ENCODE data around the gene C1orf50.
"Not testable (repeated sequence)": the region's sequence is repeated elsewhere in the genome, so short reads cannot be mapped to it uniquely, and the experiment has no call there.

C1orf50 gene

DNA sequence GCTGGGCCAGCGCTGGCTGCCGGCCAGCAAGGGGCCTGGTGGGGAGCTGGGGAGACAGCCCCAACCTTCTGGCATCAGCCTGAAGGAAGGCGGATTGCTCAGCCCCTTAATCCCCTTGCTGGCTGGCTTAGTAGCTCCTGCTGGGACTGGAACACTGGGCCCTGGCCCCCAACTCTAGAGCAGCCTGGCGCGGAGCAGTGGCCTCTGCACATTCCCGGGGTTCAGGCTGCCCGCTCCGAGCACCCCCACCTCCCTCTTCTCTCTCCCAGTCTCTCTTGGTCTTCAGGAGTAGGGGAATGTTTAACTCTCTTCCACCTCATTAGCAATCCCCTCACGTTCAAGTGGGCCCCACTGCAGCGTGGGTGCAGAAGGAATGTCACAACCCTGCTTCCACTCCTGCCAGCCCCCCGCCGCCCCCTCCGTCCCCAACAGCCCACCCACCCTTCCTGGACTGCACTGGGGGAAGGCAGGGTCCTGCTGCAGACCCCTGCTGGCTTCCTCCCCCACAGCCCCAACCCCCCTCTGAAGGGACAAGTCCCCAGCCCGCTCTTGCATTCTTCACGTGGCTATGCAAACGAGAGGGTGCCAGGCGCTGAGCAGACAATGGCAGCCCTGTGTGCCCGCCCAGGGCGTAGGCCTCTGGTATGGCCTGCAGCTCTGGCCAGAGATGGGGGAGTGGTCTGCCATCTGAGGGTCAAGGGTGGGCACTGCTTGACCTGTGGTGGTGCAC lies 26.0 kb upstream of the C1orf50 start:
- DNase-seq, result no peak

DNA sequence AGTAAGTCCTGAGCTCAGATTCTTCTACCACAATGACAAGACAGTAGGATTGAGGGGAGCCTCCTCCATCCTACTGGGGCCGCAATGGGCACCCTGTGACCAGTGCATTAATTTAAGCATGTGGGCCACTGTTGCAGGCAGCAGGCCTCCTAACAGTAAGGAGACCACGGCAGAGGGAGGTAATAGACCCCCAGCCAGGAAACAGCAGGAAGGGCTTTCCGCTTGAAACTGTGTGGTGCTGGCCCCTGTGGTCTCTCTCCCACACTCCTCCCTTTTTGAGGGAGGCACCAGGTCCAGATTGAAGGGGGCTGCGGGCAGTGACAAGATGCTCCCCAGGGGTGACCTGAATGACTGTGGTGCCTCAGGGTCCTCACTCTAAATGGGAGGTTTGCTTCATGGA lies 25.3 kb upstream of the C1orf50 start:
- no peak for DNase-seq

DNA sequence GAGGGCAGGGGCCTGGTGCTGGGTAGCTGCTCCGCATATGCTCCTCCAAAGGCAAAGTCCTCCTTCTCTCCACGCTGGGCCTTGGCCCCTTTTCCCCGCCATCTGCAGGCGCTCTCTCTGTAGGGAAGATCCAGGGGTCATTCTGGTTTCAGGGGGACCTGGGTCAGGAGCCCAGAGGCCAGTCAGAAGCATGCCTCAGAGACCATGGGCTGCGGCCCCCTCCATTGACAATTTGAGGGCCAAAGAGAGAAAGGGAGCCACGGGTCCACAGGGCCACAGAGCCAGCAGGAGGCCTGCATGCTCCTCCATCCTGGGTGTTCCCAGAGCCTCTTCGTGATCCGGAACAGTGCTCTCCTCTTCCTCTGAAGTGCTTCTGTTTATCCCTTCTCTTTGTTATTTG lies 24.9 kb upstream of the C1orf50 start:
- no peak for DNase-seq

DNA sequence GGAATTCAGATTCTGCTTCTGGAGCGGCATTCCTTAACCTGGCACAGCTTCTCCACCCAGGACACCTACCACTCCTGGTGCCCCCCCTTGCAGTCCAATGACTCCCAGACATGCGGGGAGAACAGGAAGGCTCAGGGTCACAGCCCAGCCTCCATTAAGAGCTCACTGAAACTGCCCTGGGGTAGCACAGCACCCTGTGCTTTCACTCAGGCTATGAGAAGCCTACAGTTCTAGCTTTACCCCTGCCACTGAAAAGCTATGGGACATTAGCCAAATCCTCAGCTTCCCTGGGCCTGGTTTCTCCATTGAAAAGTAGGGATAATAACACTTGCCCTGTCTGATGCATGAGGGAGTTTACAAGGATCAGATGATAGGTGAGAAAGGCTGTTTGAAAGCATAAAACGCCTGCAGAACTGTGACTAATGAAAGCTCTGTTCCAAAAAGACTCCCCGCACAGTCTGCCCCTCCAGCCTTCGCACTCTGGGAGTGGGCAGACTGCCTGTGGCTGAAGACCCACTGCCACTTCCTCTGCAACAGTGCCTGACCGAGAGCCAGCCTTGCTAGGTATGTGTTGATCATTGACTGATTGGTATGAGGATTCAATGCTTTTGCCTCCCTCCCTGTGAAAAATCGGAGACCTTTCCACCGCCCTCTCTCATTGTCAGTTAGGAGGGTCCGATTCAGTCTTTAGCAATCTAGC lies 24.3 kb upstream of the C1orf50 start:
- no peak for DNase-seq

DNA sequence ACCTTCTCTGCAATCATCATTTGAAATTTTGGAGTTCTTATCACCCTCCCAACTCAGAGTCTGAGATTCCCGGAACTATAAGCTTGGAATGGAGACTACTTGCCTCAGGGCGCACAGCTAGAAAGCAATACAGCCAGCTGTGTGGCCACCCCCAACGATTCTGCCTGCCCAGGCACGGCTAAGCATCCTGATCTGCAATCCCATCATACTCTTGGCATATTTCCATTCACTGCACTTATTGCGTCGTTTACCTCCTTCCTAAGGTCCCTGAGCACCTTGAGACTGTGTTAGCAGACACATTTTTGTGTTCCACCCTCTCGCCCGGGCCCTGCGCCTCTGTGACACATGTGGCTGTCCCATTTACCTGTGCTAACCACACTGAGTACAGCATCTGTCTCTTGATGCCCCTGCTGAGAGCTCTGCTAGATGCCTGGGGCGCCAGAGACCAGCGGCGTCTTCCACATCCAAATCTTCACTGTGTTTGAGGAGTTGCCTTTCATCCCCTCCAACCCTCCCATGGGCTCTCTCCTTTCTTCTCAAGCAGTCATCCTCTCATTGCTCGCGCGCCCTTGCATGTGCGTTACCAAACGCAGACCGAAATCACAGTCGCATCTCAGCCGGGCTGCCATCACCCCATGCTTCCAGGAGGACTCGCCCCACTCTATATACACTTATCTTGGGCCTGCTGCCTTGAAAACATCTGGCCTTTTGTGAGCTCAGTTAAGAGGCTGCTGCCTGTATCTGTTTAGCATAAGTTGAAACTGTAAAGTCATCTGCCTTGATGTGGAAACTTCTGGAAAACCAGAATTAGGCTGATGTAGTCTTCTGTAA lies 23.5 kb upstream of the C1orf50 start:
- no peak for DNase-seq

DNA sequence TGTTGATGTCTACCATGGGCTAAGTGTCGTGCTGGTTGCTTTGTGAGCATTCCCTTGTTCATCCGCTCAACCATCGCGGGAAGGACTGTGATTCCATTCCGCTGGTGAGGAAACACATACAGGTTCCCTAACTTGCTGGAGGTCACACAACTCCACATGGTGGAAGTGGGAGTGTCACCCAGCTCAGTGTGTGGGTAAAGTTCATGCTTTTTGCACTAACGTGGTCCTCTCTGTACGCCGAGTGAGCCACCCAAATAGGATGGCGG lies 23.0 kb upstream of the C1orf50 start:
- DNase-seq, result no peak

DNA sequence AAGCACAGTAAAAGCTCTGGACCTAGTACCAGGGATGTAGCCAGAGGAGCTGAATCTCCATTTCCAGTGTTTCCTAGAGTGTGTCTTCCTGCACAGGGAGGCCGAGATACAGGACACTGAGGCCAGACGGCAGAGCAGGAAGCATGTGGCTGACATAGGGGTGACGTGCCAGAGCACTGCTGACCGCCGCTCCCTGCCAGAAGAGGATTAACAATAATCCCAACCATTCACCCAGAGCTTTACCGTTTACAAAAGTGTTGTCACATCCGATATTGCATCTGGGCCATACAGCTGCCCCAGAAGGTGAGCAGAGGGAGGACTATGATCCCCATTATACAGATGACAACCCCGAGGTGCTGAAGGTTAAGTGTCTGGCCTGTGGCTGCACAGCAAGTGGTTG lies 21.2 kb upstream of the C1orf50 start:
- no peak for DNase-seq

DNA sequence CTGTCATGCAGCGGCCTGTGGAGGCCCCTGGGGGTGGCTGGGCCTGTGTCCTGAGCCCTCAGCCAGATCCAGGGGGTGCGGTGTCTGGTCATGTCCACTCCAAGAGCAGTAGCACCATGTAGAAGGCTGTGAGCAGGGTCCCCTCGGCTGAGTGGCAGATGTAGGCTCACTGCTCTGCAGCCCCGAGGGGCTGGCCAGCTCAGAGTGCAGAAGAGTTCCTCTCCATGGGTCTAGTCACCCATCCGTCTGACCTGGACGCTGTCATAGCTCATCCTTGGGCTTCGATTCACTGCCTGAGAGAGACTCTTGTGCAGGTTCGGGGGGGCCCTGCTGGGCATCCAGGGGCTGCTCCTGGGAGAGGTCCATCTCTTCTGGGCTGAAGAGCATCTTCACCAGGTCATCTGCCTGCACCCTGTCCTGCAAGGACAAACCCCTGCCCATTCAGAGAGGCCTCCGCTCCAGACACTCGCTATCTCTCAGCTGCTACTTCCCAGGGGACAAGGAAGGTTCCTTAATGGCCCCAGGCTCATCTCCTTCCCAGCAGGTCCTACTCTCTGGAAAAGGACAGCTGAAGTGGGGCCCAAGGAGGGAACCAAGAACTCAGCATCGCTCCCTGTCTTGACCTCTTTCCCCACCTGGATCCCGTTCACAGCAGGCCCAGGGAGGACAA lies 20.5 kb upstream of the C1orf50 start:
- DNase-seq, result no peak

DNA sequence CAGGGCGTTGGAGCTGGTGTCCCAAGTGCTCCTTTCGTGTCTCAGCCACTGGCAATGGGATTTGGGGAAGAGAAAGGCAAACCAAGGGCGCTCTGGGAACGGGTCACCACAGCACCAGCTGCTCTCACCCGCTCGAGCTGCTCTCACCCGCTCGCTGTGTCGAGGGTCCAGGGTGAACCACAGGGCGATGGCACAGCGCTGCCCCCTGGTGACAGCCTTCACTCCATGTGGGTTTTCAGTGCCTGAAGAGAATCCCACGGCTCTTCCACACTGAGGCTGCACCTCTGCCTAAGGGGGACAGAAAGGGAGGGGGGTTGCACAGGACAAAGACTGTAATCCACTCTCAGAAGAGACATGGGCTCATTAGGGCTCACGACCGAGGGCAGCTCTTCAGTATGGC lies 19.9 kb upstream of the C1orf50 start:
- no peak for DNase-seq

DNA sequence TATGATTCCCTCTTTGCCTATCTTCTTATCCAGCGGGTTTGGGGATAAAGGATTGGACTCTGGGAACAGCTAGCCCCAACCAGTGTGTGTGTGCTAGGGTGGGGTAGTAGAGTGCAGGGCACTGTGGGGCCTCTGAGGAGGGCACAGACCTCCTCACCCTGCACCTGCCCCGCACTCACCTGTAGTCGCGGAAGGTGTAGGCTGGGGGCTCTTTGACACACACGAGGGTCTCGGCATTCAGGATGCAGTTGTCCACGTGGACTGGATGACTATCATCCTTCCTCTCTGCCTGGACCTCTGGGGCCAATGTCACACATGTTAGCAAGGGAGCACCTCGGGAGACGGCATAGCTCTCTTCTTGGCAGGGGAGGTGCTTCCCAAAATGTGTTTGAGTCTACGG lies 19.0 kb upstream of the C1orf50 start:
- no peak for DNase-seq

DNA sequence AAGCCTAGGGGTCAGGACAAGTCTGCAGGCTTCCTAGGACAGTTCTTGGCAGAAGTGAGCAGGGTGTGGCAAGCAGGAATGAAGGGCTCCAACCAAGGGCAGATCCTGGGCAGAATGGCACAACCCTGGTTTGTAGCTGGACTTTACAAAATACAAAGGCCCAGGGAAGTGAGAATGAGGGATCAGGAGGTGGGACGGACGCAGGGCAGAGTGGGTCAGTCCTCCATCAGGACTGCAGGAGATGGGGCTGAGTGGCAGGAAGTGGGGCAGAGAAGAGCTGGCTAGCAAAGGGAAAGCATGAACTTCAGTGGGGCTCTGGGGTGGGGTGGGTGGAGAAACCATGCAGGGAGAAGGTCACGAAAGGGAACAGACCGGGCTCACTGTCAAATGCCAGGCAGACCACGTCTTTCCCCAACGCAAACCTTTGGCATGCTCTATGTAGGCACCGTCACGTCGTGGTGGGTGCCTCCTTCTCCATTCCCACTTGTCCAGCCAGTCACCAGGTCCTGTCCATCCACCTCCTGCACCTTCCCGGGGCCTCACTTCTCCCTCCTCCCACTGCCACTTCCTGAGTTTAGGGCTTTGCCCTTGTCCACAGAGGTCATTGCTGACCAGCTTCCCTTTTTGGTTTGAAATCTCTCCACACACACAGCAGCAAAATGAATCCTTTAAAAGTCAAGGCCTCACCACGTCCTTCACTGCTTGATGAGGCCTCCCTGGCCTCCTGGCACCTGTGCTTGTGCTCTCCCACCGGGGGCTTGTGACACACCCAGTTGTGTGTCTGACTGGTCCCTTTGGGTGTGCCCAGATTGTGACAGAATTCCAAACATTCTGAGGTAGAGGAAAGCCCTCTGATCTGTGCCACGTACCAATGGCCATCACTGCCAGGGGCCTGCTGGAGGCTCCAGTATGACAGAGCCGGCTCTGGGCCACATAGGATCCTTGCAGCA lies 18.3 kb upstream of the C1orf50 start:
- no peak for DNase-seq

DNA sequence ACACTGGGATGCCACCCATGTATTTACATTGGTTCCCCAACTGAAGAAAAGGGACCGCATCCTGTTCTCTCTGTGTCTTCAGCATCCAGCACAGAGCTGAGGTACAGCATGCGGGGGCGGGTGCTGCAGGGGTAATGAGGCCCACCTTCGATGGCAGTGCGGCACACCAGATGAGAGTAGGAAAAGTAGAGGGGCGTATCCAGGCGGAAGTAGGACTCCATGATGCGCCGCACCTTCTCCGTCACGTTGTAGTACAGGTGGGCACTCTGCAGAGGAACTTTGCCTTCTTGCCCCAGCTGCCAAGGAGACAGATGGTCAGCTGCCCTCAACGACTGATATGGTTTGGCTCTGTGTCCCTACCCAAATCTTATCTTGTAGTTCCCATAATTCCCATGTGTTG lies 17.0 kb upstream of the C1orf50 start:
- no peak for DNase-seq

DNA sequence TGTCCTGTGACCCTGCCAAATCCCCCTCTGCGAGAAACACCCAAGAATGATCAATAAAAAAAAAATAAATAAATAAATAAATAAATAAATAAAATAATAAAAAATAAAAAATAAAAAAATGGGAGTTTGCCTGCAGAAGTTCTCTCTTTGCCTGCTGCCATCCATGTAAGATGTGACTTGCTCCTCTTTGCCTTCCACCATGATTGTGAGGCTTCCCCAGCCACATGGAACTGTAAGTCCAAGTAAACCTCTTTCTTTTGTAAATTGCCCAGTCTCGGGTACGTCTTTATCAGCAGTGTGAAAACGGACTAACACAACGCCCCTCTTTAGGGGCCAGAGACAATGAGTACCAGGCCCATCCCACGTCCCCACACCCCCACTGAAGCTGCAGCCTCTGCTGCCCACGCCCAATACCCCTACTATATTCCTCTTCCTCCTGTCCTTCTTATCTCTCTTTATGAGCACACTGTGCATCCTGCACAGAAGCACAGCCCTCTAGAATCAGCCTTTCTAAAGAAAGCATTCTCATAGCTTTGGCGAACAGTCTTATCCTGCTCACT lies 15.5 kb upstream of the C1orf50 start:
- DNase-seq, result not testable (repeated sequence)

DNA sequence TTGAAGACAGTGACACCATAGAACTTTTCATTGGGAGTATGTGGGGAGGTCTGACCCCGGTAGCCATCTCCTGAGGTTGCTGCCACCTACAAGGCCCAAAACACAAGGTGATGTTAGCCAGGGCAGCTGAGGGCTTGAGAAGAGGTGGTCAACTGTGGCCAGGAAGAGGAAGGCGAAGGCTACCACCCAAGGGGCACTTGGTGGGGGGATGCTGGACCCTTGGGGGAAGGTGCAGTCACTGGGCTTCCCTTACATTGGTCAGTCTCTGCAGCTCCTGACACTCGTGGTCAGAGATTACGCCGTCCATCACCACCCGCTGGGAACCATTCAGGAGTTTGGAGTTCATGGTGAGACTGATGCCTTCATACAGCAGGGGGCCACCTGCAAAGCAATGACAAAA lies 14.8 kb upstream of the C1orf50 start:
- no peak for DNase-seq

DNA sequence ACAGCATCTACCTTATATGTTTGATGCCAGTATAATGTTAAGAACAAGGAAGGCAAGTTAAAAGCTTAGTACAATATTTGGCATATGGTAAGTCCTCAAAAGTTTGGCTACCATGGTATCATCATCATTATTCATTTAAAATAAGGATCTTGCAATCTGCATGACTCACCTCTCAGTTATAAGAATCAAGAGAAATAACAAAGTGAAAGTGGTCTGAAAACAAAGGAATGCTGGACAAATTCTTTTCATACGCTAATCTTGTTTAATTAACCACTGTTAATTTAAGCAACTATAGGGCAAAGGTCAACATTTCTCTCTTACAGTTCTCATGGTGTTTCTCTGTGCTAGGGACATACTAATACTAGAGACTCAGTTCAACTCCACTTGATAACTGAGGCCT lies 14.0 kb upstream of the C1orf50 start:
- DNase-seq, result no peak

DNA sequence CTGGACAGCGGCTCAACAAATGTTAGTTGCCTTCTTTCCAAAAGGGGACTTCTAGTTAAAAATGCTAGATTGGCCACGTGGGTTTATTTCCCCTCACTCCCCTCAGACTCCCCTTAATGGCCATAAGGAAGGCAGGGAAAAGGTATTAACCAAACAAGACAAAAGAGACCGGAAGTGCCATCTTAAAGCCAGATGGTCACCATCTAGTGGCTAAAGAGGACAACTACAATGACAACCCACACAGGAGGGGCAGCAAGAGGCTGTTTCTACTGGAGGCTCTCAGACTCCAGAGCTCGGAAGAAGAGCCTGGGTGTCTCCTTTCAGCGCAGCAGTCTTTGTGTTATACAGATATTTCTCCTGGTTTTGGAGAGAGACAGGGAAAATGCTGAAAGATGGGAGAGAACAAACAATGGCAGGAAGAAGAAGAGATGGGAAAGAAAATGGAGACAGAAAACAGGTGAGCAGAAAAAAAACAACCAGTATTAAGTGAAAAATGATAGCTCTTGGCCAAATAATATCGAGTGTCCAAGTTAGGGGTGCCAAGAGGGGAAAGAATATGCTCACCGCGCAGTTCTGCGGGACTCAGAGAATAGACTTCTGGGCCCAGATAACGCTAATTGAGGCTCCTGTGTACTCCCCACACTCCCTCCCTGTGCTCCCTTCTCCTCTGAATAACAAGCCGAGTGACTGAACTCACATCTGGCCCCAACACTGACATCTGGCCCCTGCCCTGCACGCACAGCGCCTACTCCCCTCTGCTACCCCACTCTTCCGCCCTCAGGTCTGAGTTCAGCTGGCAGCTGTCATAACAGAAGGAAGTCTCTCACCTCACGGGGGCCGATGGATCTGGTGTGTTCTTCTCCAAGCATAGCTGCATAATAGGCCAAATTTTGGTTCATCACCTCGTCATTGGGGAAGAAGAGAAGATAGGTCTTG lies 9.8 kb upstream of the C1orf50 start:
- no peak for DNase-seq

DNA sequence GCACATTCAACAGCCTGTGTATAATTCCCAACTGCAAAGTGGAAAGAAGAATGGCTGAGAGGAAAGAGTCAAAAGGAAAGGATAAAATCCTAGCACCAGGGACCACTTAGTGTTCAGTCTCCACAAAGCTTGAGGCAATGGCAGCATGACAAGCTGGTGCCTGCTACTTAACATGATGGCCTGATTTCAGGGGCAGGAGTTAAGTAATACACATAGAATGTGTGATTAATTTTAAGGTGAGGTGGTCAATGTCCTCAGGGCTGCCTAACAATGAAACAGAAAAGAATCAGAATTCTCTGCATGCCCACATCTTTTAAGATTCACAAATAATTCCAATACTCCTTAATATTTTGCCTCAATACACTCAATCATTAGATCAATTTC lies 9.2 kb upstream of the C1orf50 start:
- DNase-seq, result no peak

DNA sequence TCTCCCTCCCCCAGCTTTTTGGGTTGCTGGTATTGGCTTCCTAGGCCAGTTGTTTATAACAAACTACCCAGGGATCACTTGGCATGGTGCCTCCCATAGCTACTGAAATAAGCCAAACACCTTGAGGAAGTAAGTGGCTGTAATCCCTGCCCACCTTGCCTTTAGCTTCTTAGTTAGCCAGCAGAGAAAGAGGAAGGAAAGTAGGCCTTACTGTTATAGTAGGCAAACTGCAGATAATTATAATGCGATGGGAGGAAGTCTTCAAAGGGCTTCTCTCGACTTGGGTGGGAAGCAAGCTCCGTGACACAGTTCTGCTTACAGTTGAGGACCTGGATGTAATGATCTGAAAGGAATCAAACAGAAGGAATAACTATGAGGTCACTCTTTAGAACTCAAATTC lies 8.4 kb upstream of the C1orf50 start:
- no peak for DNase-seq

DNA sequence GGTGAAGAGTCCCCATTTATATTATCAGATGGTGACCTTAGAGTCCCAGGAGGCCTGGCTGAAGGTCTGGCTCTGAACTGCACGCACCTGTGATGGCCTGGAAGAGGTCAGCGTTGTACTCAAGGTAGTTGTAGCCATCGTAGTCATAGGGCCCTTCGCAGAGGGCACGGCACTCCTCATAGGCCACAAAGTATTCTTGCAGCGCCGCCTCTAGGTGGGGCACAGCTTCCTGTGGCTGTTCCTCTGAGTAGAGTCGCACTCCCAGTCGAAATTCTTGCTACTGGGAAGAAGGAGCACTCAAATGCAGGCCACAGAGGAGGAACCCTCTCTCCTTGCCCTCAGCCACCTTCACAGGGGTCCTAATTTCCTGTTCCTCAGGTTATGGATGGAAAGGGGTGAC lies 7.9 kb upstream of the C1orf50 start:
- DNase-seq, result no peak

DNA sequence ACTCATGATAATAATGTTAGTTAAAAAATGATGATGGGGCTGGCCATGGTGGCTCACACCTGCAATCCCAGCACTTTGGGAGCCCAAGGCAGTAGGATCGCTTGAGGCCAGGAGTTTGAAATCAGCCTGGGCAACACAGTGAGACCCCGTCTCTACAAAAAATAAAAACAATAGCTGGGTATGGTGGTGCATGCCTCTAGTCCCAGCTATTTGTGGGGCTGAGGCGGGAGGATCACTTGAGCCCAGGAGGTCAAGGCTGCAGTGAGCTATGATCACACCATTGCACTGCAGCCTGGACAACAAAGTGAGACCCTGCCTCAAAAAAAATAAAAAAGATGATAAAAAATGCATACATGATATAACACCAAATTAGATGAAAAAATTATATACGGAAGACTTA lies 5.5 kb upstream of the C1orf50 start:
- DNase-seq, result no peak

DNA sequence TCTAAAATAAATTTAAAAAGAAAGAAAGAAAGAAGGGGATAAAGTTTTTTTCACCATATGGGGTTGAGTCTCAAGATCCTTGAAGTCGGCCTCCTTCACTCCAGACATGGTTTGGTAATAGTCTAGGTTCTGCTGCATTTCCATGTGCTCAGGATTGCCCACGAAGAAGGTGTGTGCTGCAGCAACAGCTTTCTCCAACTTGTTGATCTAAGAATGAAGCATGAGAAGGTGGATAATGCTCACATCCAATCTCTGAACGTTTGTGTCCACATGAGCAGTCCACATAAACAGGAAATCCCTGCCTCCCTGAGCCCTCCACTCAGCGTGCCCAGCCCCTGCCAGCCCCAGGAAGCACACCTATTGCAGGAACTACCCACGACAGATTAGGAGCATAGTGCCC lies 4.8 kb upstream of the C1orf50 start:
- no peak for DNase-seq
